Ectodermal cell (in vitro differentiated cells): Measurements from ENCODE around the gene NQO2.
"Not testable (repeated sequence)": the region's sequence is repeated elsewhere in the genome, so short reads cannot be mapped to it uniquely, and the experiment has no call there.

Experiments used
- H3K27ac ChIP-seq: 2 replicates; pipeline ENCODE4 v1.7.0; 2013; ENCODE audit warnings: mild to moderate bottlenecking, low read depth, low read length; ENCODE audit not compliant: insufficient read depth, poor library complexity, severe bottlenecking
- H3K27me3 ChIP-seq: 2 replicates; pipeline ENCODE4 v1.7.0; 2013; ENCODE audit warnings: mild to moderate bottlenecking, low read length; ENCODE audit not compliant: insufficient read depth, control insufficient read depth, poor library complexity, severe bottlenecking
- H3K36me3 ChIP-seq: one replicate; pipeline ENCODE4 v1.7.0; 2013; ENCODE audit warnings: low read length; ENCODE audit not compliant: control insufficient read depth, insufficient read depth
- H3K4me1 ChIP-seq: one replicate; pipeline ENCODE4 v1.7.0; 2013; ENCODE audit warnings: low read length; ENCODE audit not compliant: control insufficient read depth, insufficient read depth
- H3K4me3 ChIP-seq: 2 replicates; pipeline ENCODE4 v1.7.0; 2013; ENCODE audit warnings: low read depth, low read length, control low read depth; ENCODE audit not compliant: insufficient read depth
- H3K9me3 ChIP-seq: 2 replicates; pipeline ENCODE4 v1.7.0; 2013; ENCODE audit warnings: mild to moderate bottlenecking, low read length, moderate library complexity; ENCODE audit not compliant: control insufficient read depth
- WGBS, 2 experiments: methylation state at CpG; one replicate each; pipeline ENCODE4 v1.1.7; 2013; ENCODE audit warnings: missing lambda C conversion rate in 2 of 2; 5-methylcytosine and 5-hydroxymethylcytosine counted together

Gene NQO2

DNA sequence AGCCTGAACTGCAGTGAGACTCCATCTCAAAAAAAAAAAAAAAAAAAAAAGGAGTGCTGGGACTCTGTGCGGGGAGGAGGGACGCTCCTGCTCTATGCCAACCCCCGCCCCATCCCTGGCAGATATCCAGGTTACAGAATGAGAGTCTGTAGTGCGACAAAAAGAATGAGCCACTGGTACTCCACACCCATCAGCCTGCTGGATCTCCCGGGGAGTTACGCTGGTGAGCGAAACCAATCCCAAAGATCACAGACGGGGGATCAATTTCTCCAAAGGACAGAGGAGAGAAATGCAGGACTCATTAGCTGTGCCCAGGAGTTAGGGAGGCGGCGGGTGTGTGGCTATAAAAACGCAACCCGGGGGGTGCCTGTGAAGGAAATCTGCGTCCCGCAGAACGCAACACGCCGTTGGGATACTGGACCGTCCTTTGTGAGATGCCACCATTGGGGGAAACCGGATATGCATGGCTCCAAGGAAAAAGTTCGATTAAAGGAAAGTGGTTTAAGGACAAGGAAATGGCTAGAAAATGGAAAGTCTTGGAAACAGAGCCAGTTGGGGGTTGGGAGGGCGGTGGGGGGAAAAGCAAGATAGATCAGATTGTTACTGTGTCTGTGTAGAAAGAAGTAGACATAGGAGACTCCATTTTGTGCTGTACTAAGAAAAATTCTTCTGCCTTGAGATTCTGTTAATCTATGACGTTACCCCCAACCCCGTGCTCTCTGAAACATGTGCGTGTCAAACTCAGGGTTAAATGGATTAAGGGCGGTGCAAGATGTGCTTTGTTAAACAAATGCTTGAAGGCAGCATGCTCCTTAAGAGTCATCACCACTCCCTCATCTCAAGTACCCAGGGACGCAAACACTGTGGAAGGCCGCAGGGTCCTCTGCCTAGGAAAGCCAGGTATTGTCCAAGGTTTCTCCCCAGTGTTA, 54.8 kb downstream of the NQO2 start:
- peak overlapping the region; percentile 32 for H3K4me3 ChIP-seq
- not testable (repeated sequence) for H3K4me1 ChIP-seq, H3K27ac ChIP-seq, H3K36me3 ChIP-seq, H3K9me3 ChIP-seq
- H3K27me3 ChIP-seq = peaks cover 18% of the 10 kb centered on the region
- WGBS, 2 experiments = 6 to 7% methylated on average over 26 of the region's 27 CpGs

DNA sequence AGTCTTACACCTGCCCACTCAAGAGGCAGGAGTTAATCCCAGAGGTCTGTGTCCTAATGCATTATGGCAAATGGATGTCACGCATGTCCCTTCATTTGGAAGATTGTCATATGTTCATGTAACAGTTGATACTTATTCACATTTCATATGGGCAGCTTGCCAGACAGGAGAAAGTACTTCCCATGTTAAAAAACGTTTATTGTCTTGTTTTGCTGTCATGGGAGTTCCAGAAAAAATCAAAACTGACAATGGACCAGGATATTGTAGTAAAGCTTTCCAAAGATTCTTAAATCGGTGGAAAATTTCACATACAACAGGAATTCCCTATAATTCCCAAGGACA, 55.4 kb downstream of the NQO2 start:
- H3K4me3 ChIP-seq = not testable (repeated sequence)

DNA sequence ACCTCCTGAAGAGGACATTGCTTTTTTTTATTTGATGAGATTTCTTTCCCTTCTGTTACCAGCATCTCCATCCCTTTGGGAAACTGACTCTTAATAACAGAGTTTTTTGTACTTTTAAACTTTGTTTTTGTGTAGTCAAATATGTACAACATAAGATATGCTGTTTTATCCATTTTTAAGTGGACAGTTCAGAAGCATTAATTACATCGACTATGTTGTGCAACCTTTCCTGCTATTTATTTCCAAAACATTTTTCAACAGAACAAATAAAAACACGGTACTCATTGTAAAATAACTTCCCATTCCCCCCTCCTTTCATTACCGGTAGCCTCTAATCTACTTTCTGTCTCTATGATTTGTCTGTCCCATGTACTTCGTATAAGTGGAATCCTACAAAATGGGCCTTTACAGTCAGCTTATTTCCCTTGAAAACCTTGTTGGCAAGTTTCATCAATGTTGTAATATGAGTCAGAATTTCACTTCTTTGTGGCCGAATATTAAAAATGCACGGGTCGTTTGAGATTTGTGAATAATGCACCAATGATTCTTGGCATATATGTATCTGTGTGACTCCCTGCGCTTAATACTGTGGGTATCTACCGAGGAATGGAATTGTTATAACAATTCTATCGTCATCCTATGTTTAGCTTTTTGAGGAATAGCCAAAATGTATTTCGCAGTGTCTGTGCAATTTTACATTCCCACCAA, 57.5 kb downstream of the NQO2 start:
- Histone ChIP-seq H3K27me3 (peaks cover 18% of the 10 kb centered on the region), H3K9me3 (no peaks in the 10 kb centered on the region), H3K36me3 (no peaks in the 10 kb centered on the region), H3K27ac (no peak overlapping the region), H3K4me3 (no peak overlapping the region), H3K4me1 (peaks cover 10% of the 10 kb centered on the region)
- 91 to 95% methylated on average over 11 of the region's 11 CpGs for WGBS, 2 experiments

More for the DNA sequence above, 55.4 kb downstream of the NQO2 start:
- not testable (repeated sequence) for H3K9me3 ChIP-seq, H3K4me1 ChIP-seq, H3K27ac ChIP-seq, H3K36me3 ChIP-seq
- peaks cover 18% of the 10 kb centered on the region for H3K27me3 ChIP-seq
- 46 to 56% methylated on average over 2 to 3 of the region's 3 CpGs for WGBS, 2 experiments

DNA sequence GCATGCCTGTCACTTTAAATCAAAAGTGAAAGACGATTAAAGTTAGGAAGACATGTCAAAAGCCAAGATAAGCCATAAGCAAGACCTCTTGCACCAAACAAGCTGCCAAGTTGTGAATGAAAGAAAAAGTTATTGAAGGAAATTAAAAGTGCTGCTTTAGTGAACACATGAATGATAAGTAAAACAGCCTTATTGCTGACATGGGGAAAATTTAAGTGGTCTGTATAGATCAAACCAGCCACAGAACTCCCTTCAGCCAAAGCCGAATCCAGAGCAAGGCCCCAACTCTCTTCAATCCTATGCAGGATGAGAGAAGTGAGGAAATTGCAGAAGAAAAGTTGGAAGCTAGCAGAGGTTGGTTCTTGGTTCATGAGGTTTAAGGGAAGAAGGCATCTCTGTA, 59.3 kb downstream of the NQO2 start:
- no peak overlapping the region for H3K4me3 ChIP-seq
- no peaks in the 10 kb centered on the region for H3K9me3 ChIP-seq
- H3K27me3 ChIP-seq = peaks cover 12% of the 10 kb centered on the region
- peaks cover 5% of the 10 kb centered on the region for H3K4me1 ChIP-seq
- H3K27ac ChIP-seq = no peak overlapping the region
- H3K36me3 ChIP-seq = no peaks in the 10 kb centered on the region
- 93 to 100% methylated on average over 2 of the region's 2 CpGs for WGBS, 2 experiments

DNA sequence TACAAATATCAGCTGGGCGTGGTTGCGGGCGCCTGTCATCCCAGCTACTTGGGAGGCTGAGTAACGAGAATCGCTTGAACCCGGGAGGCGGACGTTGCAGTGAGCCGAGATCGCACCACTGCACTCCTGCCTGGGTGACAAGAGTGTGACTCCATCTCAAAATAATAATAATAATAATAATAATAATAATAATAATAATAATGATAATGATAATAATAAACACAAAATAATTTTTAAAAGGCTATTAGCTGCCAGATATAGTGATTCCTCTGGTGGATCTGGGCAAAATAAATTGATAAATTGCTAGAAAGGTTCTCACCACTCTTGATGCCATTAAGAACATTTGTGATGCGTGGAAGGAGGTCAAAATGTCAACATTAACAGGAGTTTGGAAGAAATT, 60.4 kb downstream of the NQO2 start:
- 94 to 97% methylated on average over 11 of the region's 11 CpGs for WGBS, 2 experiments
- H3K27me3 ChIP-seq = peaks cover 16% of the 10 kb centered on the region
- not testable (repeated sequence) for H3K36me3 ChIP-seq, H3K4me1 ChIP-seq, H3K27ac ChIP-seq, H3K9me3 ChIP-seq, H3K4me3 ChIP-seq

DNA sequence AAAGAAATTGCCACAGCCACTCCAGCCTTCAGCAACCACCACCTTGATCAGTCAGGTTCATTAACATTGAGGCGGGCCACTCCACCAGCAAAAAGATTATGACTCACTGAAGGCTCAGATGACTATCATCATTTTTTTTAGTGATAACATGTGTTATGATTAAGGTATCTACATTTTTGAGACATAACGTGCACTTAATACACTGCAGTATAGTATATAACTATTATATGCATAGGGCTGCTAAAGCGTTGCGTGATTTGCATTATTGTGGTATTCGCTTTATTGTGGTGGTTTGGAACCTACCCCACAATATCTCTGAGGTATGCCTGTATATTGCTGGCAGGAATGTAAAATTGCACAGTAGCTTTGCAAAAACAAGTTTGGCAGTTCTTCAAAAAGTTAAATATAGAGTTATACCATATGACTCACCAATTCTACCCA, 61.8 kb downstream of the NQO2 start:
- Histone ChIP-seq H3K27me3 (peaks cover 20% of the 10 kb centered on the region), H3K4me1 (no peaks in the 10 kb centered on the region), H3K27ac (no peak overlapping the region), H3K9me3 (no peaks in the 10 kb centered on the region), H3K36me3 (no peaks in the 10 kb centered on the region), H3K4me3 (no peak overlapping the region)
- 96 to 98% methylated on average over 4 of the region's 5 CpGs for WGBS, 2 experiments

DNA sequence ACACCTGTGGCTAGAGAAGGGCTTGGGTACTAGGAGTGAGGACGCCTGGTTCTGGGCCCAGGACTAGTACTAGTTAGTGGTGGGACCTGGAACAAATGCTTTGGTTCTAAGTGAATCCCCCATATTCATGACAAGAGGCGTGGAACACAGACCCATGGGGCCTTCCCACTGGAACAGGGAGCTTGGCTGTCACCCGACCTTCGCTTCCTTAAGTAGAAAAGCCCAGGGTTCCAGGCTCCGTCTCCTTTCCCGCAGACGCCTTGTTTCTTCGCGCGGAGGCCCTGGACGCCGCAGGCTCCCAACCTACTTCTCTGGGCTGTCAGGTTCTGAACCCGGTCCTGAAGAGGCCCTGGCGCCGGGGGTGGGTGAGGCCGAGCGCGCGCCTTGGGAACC, 63.6 kb downstream of the NQO2 start:
- WGBS, 2 experiments = 23 to 25% methylated on average over 9 of the region's 19 CpGs
- peaks cover 20% of the 10 kb centered on the region for H3K27me3 ChIP-seq
- not testable (repeated sequence) for H3K9me3 ChIP-seq, H3K27ac ChIP-seq, H3K4me1 ChIP-seq, H3K36me3 ChIP-seq
- H3K4me3 ChIP-seq = peak overlapping the region; percentile 76

DNA sequence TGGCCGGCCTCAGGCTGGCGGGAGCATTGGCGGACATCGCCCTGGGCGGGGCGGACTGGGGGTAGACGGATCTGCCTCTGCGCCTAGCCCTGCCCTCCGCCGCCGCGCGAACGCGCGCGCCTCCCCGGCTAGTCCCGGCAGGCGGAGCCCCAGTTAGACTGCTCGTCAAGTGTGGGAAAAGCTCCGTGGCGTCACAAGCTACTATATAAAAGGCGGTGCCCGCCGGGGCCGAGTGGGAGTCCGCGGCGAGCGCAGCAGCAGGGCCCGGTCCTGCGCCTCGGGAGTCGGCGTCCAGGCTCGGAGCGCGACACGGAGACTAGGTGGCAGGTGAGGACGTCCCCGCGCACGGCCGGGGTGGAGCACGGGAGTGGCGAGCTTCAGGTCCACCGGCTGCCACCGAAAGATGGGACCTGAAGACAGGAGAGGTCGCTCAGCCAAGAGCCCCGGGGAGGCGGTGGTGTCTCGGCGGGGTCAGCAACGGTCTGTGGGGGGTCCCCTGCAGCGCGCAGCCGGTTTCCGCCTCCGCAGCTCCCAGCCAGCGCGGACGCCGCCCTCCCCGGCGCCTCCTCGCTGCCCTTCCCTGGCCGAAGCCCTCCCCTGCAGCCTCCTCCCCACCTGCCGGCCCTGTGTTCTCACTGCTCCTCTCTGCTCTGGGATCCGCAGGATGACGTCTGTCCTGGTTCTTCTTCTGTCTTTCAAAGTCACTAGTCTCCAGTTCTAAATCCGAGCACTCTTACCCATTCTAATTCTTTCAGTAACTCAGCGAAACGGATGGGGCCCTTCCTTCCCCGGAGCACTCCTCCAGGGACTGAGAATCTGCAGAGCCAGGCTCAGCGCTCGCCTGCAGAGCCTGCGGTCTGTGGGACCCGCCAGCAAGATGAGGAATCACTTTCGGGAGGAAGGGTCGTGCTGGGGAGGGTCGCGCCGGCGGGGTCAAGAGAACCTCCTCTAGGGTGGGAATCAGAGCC, 64.3 kb downstream of the NQO2 start:
- H3K27me3 ChIP-seq = peaks cover 20% of the 10 kb centered on the region
- H3K4me1 ChIP-seq = no peaks in the 10 kb centered on the region
- WGBS, 2 experiments = 1% methylated on average over 85 of the region's 85 CpGs
- H3K27ac ChIP-seq = no peak overlapping the region
- no peaks in the 10 kb centered on the region for H3K9me3 ChIP-seq
- no peaks in the 10 kb centered on the region for H3K36me3 ChIP-seq
- peak overlapping the region; percentile 76 for H3K4me3 ChIP-seq

DNA sequence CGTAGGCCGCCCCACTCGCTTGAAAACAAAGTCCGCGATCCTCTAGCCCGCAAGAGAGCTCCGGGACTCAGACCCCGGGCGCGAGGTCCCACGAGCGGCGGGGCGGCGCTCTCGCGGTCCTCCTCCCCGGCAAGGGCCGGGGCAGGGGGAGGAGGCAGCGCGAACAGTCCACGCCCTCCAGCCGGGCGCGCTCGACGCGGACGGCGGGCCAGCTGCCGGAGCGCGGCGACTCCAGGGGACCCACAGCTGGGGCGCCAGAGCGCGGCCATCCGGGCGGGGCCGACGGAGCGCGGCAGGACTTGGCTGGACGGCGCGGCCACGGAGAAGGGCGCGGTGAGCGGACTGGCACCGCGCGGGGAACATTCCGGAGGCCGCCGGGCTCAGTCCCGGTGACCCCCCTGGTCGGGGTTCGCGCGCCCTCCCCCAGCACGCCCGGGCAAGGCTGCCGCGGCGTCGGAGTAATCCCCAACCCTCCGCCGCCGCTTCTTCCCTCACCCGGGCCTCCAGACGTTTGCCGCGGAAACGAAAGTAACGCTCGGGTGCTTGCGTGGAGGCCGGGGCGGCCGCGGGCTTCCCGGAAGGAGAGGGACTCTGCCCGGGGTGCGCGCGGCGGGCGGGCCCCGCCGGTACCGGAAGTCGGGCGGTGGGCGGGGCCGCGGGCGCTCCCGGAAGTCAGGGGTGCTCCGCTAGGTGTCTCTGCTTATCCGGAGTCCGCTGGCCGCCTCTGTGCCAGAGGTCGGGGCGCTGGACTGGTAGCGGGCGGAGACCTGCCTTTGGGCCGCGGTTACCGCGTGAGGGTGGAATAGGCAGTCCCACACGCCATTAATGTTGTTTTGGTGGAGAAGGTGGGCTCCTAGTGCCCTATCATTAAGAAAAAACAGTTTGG, 68.9 kb downstream of the NQO2 start, which contains the start of gene RIPK1:
RIPK1 (plus strand) TSS at position 166 of the 886 bp plus-strand sequence. CDS start 8,330 bp downstream, outside the sequence.
- peak within 1 kb of the TSS; percentile 85 for H3K4me3 ChIP-seq
- H3K27ac ChIP-seq = peak within 1 kb of the TSS; percentile 91
- WGBS, 2 experiments = 0 to 1% methylated on average over 112 of the region's 112 CpGs
- H3K4me1 ChIP-seq = peaks cover 5% of the 10 kb centered on the region
- H3K27me3 ChIP-seq = peaks cover 18% of the 10 kb centered on the region
- no peaks in the 10 kb centered on the region for H3K9me3 ChIP-seq
- no peaks in the 10 kb centered on the region for H3K36me3 ChIP-seq
